HG03097 (cell line): ENCODE measurements around the gene GPR75.

Experiments used
- ATAC-seq: cut with Tn5 transposase; IDR thresholded peaks from one replicate; pipeline ENCODE4 v1.9.1; 2021; ENCODE audit not compliant: unreplicated experiment, low FRiP score

GPR75 gene

GRCh38 chr2:53859206-53860181, at the start of gene GPR75:
TSS of gene GPR75 (minus strand) at chr2:53859967. CDS start at chr2:53854756, 5,211 bp downstream.
- ATAC-seq: no peak

- no peak for ATAC-seq
Observed at GRCh38 chr2:53907582-53907981, 47.8 kb upstream of the GPR75 start.

DNA sequence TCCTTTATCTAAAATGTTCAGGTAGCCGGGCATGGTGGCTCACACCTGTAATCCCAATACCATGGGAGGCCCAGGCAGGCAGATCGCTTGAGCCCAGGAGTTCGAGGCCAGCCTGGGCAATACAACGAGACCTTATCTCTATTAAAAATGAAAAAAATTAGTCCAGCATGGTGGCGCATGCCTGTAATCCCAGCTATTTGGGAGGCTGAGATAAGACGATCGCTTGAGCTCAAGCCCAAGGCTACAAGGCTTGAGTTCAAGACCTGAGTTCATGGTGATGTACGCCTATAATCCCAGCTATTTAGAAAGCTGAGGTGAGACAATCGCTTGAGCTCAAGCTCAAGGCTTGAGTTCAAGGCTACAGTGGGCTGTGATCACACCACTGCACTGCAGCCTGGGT, 45.6 kb upstream of the GPR75 start:
- no peak for ATAC-seq

DNA sequence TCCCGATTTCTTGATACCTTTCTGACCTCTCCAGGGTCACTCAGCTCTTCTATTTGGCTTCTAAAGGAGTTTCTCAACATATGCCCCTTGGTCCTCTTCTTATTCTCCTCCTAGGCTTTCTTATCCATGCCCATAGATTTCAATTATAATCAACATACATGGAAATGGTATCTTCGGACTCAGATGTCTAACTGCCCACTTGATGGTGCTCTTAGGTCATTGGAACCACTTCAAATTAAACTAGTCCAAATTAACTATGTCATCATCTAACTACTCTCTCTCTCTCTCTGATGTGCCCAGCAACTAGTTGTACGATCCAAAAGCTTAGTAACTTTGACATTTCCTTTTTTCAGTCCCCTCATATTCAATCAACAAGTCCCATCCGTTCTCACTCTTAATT, 43.2 kb upstream of the GPR75 start:
- ATAC-seq: no peak

GRCh38 chr2:53901192-53901591, 41.4 kb upstream of the GPR75 start:
- ATAC-seq: no peak

- no peak for ATAC-seq
Observed at GRCh38 chr2:53896864-53897263, 37.1 kb upstream of the GPR75 start.

DNA sequence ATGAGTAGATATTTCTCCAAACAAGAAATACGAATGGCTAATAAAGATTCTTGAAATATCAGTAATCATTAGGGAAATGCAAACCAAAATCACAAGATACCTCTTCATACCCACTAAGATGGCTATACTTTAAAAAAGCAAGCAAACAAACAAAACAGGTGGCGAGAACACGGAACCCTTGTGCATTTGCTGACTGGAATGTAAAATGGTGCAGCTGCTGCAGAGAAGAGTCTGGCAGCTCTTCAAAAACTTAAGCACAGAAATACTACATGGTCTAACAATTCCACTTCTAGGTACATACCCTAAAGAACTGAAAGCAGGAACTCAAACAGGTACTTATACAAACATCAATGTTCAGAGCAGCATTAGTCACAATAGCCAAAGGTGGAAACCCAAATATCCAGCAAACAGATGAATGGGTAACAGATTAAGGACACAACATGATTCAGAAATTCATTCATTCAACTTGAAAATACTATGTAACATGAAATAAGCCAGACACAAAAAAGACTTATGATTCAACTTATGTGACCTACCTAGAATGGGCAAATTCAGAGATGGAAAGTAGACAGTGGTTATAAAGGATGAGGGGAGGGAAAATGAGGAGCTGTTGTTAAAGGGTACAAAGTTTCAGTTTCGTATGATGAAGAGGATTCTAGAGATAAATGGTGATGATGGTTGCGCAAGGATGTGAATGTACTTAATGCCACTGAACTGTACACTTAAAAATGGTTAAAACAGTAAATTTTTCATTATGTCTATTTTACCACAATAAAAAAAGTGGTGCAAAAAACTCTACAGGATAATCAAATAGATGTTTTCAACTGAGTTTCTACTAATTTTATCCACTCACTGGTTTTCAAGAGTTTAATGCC, 26.9 kb upstream of the GPR75 start:
- no peak for ATAC-seq

DNA sequence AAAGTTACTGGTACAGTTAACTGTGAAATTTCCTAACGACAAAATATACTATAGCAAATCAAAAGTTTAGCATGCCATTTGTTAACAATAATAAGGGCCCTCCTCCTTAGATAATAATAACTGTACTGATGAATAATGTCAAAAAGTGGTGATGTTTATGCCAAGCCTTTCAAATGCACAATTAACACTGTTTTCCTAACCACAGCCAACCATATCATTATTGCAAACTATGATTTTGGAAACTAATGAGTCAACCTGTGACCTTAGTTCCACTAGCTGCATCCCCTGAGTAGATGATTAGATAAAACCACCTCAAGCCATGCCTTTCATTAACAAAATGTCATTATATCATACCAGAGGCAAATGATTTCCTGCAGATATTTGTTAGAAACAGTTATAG, 25.1 kb upstream of the GPR75 start:
- ATAC-seq: no peak

DNA sequence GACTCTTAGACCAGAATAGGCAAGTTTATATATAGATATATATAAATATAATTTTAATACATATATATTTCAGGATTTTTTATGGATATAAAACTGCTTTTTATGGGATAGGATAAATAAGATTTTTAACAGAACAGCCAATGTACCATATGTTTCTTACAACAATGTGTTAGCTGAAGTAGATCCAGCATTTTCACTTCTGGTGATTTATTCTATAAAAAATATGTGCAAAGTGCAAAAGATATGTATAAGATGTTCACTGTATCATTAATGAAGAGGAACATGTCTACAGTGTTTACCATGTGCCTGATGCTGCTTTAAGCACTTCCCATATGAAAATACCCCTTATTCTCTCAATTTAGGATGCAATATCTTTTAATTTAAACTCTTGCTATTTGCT, 22.2 kb upstream of the GPR75 start:
- no peak for ATAC-seq

GRCh38 chr2:53881360-53881759, 21.6 kb upstream of the GPR75 start:
- no peak for ATAC-seq

- no peak for ATAC-seq
Observed at GRCh38 chr2:53880756-53881155, 21.0 kb upstream of the GPR75 start.

DNA sequence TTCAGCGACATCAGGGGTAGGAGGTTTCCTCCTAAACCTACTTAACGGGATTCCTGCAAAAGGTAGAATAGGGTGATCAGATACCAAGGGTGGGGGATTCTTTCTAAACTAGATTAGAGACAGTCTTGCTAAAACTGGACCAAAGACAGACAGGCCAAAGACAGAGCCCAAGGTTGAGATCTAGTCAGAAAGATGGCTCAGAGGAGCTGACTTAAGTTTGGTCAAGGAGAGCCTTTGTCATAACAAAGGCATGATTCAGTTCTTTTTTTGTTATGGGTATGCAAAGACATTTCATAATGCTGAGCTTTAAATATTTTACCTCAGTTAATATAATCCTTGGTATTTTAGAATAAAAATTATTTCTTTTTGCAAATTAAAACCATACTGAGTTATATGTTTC, 17.8 kb upstream of the GPR75 start:
- no peak for ATAC-seq

- ATAC-seq: no peak
Observed at GRCh38 chr2:53877112-53877511, 17.3 kb upstream of the GPR75 start.

GRCh38 chr2:53874401-53874950, 14.7 kb upstream of the GPR75 start:
- ATAC-seq: no peak

GRCh38 chr2:53867773-53868172, 8.0 kb upstream of the GPR75 start:
- ATAC-seq: no peak

DNA sequence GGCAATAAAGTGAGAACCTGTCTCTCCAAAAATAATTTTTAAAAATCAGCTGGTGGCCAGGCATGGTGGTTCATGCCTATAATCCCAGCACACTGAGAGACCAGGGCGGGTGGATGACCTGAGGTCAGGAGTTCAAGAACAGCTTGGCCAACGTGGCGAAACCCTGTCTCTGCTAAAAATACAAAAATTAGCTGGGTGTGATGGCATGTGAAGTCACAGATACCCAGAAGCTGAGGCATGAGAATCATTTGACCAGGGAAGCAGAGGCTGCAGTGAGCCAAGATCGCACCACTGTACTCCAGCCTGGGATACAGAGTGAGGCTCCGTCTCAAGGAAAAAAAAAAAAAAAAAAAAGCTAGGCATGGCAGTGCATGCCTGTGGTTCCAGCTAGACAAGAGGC, 7.4 kb upstream of the GPR75 start:
- no peak for ATAC-seq

- no peak for ATAC-seq
Observed at GRCh38 chr2:53865962-53866361, 6.2 kb upstream of the GPR75 start.

GRCh38 chr2:53865264-53865663, 5.5 kb upstream of the GPR75 start:
- no peak for ATAC-seq

DNA sequence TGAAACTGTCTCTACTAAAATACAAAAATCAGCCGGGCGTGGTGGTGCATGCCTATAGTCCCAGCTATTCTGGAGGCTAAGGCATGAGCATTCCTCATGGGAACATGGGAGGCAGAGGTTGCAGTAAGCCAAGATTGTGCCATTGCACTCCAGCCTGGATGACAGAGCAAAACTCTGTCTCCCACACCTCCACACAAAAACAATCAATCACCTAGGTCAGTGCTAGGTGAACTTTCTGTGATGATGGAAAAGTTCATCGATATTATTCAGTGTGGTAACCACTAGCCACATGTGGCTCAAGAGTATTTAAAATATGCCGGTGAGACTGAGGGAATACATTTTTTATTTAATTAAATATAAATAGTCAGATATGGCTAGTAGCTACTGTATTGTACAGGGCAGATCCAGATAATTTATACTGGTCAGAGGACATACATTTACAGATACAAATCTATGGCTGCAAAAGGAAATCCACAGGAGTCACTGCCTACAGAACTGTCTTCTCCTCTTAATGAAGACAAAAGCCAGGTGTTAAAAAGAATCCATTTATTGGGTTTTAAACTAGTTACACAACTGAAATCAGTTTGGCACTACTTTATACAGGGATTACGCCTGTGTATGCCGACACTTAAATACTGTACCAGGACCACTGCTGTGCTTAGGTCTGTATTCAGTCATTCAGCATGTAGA, 3.9 kb upstream of the GPR75 start:
- no peak for ATAC-seq

DNA sequence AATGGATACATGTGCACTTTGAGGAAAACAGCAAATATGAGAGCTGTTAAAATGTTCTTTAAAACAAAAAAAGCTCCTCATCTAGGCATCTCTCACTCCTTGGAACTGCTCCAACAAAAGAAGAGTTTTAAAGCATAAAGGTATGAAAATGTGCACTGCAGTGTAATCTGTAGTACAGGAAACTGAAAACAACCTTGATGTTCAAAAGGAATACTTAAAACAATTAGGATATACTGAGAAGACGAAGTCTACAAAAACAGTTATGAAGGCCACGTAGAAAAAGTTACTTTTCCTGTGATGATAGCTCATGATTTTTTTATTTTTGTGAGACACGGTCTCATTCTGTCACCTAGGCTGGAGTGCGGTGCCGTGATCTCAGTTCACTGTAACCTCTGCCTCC, 2.1 kb upstream of the GPR75 start:
- ATAC-seq: no peak

- ATAC-seq: no peak
Observed at GRCh38 chr2:53856272-53856671, 3.5 kb downstream of the GPR75 start.
